ENCODE measurements around the gene GABARAPL1.

Gene GABARAPL1

DNA sequence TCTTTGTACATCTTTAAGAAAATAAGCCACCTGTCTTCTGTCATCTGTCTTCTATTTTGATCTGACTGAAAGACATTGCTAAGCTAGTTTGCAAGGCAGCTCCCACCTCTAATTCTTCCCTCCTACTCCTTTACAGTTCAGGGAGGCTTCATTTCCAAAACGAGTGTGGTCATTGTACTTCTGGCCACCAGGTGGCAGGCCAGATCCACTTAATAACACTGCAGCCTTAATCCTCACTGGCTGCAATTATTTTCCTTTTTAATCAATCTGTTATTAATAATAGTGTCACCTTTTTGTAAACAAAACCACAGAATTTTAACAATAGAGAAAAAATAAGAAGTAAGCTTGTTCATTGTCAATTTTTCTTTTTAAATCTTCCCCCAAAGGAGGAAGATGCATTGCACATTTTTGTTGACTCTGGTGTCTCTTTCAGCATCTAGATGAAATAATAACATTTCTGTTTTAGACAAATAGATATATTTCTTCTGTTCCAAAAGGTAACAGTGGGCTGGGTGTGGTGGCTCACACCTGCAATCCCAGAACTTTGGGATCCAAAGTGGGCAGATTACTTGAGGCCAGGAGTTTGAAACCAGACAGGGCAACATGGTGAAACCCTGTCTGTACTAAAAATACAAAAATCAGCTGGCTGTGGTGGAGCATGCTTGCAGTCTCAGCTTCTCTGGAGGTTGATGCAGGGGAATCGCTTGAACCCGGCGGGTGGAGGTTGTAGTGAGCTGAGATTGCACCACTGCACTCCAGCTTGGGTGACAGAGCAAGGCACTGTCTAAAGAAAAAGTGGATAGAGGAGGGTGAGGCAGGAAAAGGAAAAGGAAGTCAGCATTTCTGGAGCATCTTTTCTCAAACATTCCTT is 23.3 kb downstream of the GABARAPL1 start:
- DNase-seq = peak; percentile 80

DNA sequence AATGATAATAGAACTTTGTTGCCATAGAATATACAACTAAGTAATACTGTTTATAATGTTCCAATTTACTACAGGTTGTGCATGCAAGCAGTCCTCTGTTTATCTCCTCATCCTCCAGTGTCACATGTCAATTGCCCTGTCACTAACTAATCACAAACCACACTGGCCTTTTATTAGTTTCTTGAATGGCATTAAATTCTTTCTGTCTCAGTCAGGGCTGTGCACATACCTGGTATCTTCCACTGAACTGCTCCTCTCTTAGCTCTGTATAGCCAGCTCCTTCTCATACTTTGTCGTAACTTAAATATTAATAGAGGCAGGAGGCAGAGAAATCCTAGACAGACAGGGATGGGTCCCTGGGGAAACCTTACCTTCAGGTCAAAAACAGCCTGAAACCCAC is 24.0 kb downstream of the GABARAPL1 start:
- no peak for DNase-seq

- no peak for DNase-seq
These were observed 25.8 kb downstream of the GABARAPL1 start for GRCh38 chr12:10238526-10238925.

GRCh38 chr12:10241290-10241689 is 28.6 kb downstream of the GABARAPL1 start:
- DNase-seq = no peak

DNA sequence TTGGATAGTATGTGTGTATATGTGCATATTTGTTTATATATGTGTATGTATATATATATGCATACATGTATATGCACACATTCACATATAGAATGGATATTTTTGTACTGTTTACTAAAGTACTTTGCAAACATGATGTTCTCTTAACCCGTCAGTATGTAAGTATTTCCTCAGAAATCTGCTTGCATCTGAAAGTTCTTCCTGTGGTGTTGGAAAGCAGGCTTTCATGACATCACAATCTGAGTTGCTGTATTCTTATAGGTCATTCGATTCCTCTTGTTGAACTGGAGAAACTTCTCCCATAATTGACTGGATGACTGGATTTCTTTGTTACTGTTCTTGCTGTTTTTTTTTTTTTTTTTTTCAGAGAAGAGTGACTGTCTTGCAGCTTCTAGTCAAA is 29.1 kb downstream of the GABARAPL1 start:
- DNase-seq = no peak

DNA sequence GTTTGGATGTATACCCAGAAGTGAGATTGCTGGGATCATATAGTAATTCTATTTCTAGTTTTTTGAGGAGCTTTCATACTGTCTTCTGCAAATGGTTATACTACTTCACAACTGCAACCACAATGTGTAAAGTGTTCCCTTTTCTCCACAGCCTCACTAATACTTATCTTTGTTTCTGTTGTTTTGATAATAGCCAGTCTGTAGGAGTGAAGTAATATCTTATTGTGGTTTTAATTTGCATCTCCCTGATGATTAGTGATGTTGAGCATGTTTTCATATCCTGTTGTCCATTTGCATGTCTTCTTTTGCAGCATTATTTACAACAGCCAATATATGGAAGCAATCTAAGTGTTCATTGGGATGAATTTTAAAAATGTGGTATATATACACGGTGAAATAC is 29.9 kb downstream of the GABARAPL1 start:
- DNase-seq = no peak

- no peak for DNase-seq
These were observed 31.3 kb downstream of the GABARAPL1 start for GRCh38 chr12:10243818-10244520.

- no peak for DNase-seq
These were observed 34.9 kb downstream of the GABARAPL1 start for GRCh38 chr12:10247436-10248058.

DNA sequence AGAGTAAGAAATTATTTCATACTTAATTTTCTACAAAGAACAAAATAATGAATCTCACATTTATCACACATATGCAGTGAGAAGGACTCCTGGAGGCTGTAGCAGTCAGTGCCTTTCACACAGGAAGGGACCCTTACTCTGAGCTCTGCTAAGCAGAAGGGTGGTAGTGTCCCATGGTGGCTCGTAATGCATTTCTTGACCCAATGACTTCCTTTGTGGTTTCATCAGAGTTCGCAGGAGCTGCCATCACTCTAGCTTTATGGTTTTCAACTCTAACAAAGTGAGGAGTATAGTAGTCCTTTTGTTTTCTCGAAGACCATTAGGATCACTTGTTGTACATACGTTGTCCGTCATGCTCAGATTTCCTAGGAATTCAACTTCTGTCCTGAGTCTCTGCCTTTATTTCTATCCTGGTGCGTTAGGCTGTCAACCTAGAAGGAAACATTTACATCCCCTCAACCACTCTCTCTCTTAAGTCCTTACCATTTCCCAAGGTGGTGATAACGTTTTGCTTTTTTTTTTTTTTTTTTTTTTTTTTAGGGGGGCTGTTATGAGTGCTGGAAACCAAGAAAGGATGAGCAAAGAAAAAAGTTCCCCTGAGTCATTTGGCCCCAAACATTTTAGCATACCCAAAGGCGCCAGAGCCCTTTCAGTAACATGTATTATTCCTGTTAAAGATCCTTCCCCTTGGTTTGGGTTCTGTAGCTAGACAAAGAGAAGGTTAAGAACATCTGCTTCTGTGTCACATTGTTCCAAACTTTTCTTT is 37.2 kb downstream of the GABARAPL1 start:
- DNase-seq = no peak

- DNase-seq = no peak
These were observed 39.0 kb downstream of the GABARAPL1 start for GRCh38 chr12:10251669-10252068.

DNA sequence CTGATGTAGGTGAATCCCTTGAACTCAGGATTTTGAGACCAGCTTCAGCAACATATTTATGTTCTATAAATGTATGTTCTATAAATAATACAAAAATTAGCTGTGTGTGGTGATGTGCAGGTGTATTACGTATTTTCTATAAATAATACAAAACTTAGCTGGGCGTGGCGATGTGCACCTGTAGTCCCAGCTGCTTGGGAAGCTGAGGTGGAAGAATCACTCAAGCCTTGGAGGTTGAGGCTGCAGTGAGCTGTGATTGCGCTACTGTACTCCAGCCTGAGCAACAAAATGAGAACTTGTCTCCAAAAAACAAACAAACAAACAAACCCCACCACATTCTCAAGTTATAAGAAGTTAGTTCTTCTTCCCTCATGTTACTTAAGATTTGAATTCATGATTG is 39.5 kb downstream of the GABARAPL1 start:
- no peak for DNase-seq

- DNase-seq = no peak
These were observed 43.4 kb downstream of the GABARAPL1 start for GRCh38 chr12:10256064-10256463.

DNA sequence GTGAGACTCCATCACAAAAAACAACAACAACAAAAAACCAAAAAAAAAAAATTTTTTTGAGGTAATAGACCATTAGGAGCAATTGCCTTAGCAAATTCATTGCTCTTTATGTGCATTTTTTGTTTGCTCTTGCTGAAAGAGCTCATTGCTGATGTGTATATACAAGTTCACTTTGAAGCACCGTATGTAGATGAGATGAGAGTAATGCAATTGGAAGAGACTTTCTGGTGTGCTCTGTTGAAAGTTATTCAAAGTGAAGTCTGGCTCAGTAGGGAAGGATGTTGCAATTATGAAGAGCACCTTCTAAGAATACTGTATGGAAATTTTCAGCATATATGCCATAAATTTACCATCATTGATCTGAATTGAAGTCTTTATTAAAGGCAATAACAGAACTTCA is 48.2 kb downstream of the GABARAPL1 start:
- no peak for DNase-seq

DNA sequence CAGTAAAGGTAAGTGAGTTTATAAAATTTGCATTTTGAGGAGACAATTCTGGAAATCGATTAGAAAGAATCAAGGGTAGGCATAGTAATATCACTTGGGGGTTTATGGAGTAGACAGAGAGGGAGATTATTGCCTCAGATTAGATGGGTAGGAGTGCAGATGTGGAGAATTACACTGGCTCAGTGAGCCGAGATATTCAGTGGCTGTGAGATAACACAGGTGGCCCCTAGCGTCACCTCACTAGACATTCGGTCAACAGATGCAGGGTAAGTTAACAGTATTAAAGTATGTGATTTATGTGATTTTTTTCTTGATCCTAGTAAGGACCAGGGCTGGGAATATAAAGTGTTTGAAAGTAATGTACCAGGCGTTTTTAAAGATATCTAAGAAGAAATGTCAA is 55.4 kb downstream of the GABARAPL1 start:
- no peak for DNase-seq

- DNase-seq = peak; percentile 23
These were observed 59.8 kb downstream of the GABARAPL1 start for GRCh38 chr12:10272467-10272866.

Data from DMS53 (cell line).